GM23338 (cell line): ENCODE data around the gene BAD. TPM values are rescaled to one million over a fixed set of nuclear protein-coding genes. Genes with fewer than 3 reads are reported as not detected.

Source experiments
- ATAC-seq: fragments of 200-7000 bp; cut with Tn5 transposase; 3 replicates; pipeline ENCODE4 v1.9.1; 2020
- DNase-seq: peaks from one replicate; pipeline ENCODE4 v3.0.0-alpha.2; 2015; ENCODE audit warnings: low spot score
- H2AFZ ChIP-seq: fragments of 200-600 bp; sonication (generic); 2 replicates; pipeline ENCODE4 v1.8.0; 2016; ENCODE audit warnings: antibody characterized with exemption, mild to moderate bottlenecking, moderate library complexity
- H3F3A ChIP-seq: fragments of 200-600 bp; sonication (generic); replicated peaks from 2 replicates; pipeline ENCODE4 v1.8.0; 2017; ENCODE audit warnings: antibody characterized with exemption, mixed run types, low read depth
- H3K27ac ChIP-seq: fragments of 200-600 bp; sonication (generic); 2 replicates; pipeline ENCODE4 v1.6.1; 2016; ENCODE audit warnings: low read depth
- H3K27me3 ChIP-seq: fragments of 200-600 bp; sonication (generic); 2 replicates; pipeline ENCODE4 v1.8.0; 2016; ENCODE audit warnings: mild to moderate bottlenecking, mixed run types, moderate library complexity; ENCODE audit not compliant: insufficient read depth
- H3K36me3 ChIP-seq: fragments of 200-600 bp; sonication (generic); 2 replicates; pipeline ENCODE4 v1.8.0; 2016; ENCODE audit warnings: mild to moderate bottlenecking; ENCODE audit not compliant: insufficient read depth
- H3K4me1 ChIP-seq: fragments of 200-600 bp; sonication (generic); 2 replicates; pipeline ENCODE4 v1.8.0; 2016; ENCODE audit warnings: mild to moderate bottlenecking, moderate library complexity; ENCODE audit not compliant: insufficient read depth
- H3K4me2 ChIP-seq: fragments of 200-600 bp; sonication (generic); 2 replicates; pipeline ENCODE4 v1.7.1; 2017; ENCODE audit warnings: mixed run types
- H3K4me3 ChIP-seq: fragments of 200-600 bp; sonication (generic); 2 replicates; pipeline ENCODE4 v1.6.1; 2016; ENCODE audit warnings: mixed run types
- H3K79me2 ChIP-seq: fragments of 200-600 bp; sonication (generic); replicated peaks from 2 replicates; pipeline ENCODE4 v1.8.0; 2017; ENCODE audit warnings: mild to moderate bottlenecking; ENCODE audit not compliant: insufficient read depth
- H3K9me2 ChIP-seq: fragments of 200-600 bp; sonication (generic); 2 replicates; pipeline ENCODE4 v1.8.0; 2017; ENCODE audit not compliant: insufficient read depth
- H4K20me1 ChIP-seq: fragments of 200-600 bp; sonication (generic); replicated peaks from 2 replicates; pipeline ENCODE4 v1.8.0; 2017; ENCODE audit warnings: mild to moderate bottlenecking; ENCODE audit not compliant: insufficient read depth
- H3K27ac Mint-ChIP-seq: 2 replicates; pipeline ENCODE4 v1.8.0; 2020; ENCODE audit warnings: inconsistent platforms, mild to moderate bottlenecking, moderate library complexity, mixed read lengths
- H3K27me3 Mint-ChIP-seq: 3 replicates; pipeline ENCODE4 v1.8.0; 2022; ENCODE audit warnings: low read depth, mild to moderate bottlenecking, moderate library complexity, mixed read lengths, inconsistent platforms; ENCODE audit not compliant: insufficient read depth, poor library complexity
- H3K36me3 Mint-ChIP-seq: 3 replicates; pipeline ENCODE4 v1.8.0; 2021; ENCODE audit warnings: low read depth, mild to moderate bottlenecking, inconsistent platforms, moderate library complexity, mixed read lengths
- H3K4me1 Mint-ChIP-seq: 3 replicates; pipeline ENCODE4 v1.8.0; 2020; ENCODE audit warnings: mild to moderate bottlenecking, inconsistent platforms, mixed read lengths
- H3K4me3 Mint-ChIP-seq: 3 replicates; pipeline ENCODE4 v1.8.0; 2021; ENCODE audit warnings: moderate library complexity, mild to moderate bottlenecking, inconsistent platforms, mixed read lengths
- H3K9me3 Mint-ChIP-seq: 3 replicates; pipeline ENCODE4 v1.8.0; 2020; ENCODE audit warnings: moderate library complexity, mild to moderate bottlenecking, inconsistent platforms, mixed read lengths
- EZH2 ChIP-seq: fragments of 200-600 bp; sonication (generic); IDR thresholded peaks from one replicate; pipeline ENCODE4 v1.8.0; 2017; ENCODE audit warnings: antibody characterized with exemption, mild to moderate bottlenecking, low read depth; ENCODE audit not compliant: unreplicated experiment
- EZH2phosphoT487 ChIP-seq: fragments of 200-600 bp; sonication (generic); IDR thresholded peaks from one replicate; pipeline ENCODE4 v1.8.1; 2018; ENCODE audit warnings: antibody characterized with exemption; ENCODE audit not compliant: unreplicated experiment
- NANOG ChIP-seq: IDR thresholded peaks from 2 replicates; pipeline ENCODE4 v1.6.1; 2016; ENCODE audit warnings: antibody characterized with exemption, borderline replicate concordance
- STAT1 ChIP-seq: IDR thresholded peaks from one replicate; pipeline ENCODE4 v1.6.1; 2016; ENCODE audit warnings: antibody characterized with exemption; ENCODE audit not compliant: unreplicated experiment
- ZNF331 ChIP-seq: fragments of 250-450 bp; sonication (Bioruptor Pico); IDR thresholded peaks from 2 replicates; pipeline ENCODE4 v1.5.0; 2020; ENCODE audit warnings: low read depth, mild to moderate bottlenecking, moderate library complexity
- polyA plus RNA-seq: library from polyadenylated mRNA; unstranded; fragments of >200 nt; fragmentation: Nextera tagmentation; extraction: Ambion mirVana; gene quantifications from 2 replicates; pipeline ENCODE4 v1.2.1, GENCODE V29; 2016
- total RNA-seq: library from RNA; depleted of rRNA; stranded (reverse); fragments of >200 nt; shearing (Covaris generic); gene quantifications from 2 replicates; pipeline ENCODE4 v1.2.3, GENCODE V29; 2014
- TF ChIP-seq, protein P1 (sequence below): IDR thresholded peaks from 2 replicates; pipeline ENCODE4 v1.6.1; 2016; ENCODE audit warnings: antibody characterized with exemption
- TF ChIP-seq, protein P2 (sequence below): IDR thresholded peaks from one replicate; pipeline ENCODE4 v1.6.1; 2018; ENCODE audit warnings: antibody characterized with exemption; ENCODE audit not compliant: unreplicated experiment

The BAD gene
- total and polyA plus RNA-seq, 2 experiments from 2014 or later = 46.3 to 46.4 TPM

DNA sequence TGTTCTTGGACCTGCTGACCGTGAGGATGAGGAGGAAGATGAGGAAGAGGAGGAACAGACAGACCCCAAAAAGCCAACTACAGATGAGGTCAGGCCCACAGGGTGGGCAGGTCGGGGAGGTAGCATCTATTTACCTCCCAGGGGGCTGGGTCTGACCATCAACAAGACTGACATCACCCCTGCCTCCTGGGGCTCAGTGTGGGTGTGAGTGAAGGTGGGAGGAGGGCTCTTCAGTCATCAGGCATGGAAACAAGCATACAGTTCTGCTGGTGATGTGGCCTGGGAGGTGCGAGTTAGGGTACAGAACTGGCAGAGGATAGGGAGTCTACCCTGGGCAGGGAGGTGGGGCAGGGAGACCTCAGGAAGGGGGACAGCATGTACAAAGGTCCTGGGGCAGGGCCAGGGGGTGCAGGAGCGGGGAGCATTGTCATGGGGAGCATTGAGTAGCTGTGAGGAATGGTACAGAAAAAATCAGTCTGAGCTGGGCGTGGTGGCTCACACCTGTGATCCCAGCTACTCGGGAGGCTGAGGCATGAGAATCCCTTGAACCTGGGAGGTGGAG is 24.2 kb downstream of the BAD start:
- no peaks in the 10 kb centered on the region for H3K4me1 ChIP-seq
- H3K9me3 Mint-ChIP-seq = no peaks in the 10 kb centered on the region
- no peaks in the 10 kb centered on the region for H3K79me2 ChIP-seq
- H4K20me1 ChIP-seq = 0 out of 2 replicates have a peak, but pooled peaks cover 4% of the 10 kb centered on the region
- H3K4me3 ChIP-seq = no peak overlapping the region
- peaks cover 11% of the 10 kb centered on the region for H3K27me3 Mint-ChIP-seq
- DNase-seq (no peak), ATAC-seq (no peak)
- no peaks in the 10 kb centered on the region for H3K27me3 ChIP-seq
- no peak overlapping the region for H3K4me2 ChIP-seq
- H3K4me1 Mint-ChIP-seq = peaks cover 7% of the 10 kb centered on the region; the same call in 2 of the 3 replicates
- no peak overlapping the region for H3K27ac ChIP-seq
- H3F3A ChIP-seq = 0 out of 2 replicates have a peak, but pooled peaks cover 4% of the 10 kb centered on the region
- TF ChIP-seq EZH2 = no peak
- TF ChIP-seq, protein P1, sequence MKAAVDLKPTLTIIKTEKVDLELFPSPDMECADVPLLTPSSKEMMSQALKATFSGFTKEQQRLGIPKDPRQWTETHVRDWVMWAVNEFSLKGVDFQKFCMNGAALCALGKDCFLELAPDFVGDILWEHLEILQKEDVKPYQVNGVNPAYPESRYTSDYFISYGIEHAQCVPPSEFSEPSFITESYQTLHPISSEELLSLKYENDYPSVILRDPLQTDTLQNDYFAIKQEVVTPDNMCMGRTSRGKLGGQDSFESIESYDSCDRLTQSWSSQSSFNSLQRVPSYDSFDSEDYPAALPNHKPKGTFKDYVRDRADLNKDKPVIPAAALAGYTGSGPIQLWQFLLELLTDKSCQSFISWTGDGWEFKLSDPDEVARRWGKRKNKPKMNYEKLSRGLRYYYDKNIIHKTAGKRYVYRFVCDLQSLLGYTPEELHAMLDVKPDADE = no peak
- no peak for TF ChIP-seq STAT1
- TF ChIP-seq, protein P2, sequence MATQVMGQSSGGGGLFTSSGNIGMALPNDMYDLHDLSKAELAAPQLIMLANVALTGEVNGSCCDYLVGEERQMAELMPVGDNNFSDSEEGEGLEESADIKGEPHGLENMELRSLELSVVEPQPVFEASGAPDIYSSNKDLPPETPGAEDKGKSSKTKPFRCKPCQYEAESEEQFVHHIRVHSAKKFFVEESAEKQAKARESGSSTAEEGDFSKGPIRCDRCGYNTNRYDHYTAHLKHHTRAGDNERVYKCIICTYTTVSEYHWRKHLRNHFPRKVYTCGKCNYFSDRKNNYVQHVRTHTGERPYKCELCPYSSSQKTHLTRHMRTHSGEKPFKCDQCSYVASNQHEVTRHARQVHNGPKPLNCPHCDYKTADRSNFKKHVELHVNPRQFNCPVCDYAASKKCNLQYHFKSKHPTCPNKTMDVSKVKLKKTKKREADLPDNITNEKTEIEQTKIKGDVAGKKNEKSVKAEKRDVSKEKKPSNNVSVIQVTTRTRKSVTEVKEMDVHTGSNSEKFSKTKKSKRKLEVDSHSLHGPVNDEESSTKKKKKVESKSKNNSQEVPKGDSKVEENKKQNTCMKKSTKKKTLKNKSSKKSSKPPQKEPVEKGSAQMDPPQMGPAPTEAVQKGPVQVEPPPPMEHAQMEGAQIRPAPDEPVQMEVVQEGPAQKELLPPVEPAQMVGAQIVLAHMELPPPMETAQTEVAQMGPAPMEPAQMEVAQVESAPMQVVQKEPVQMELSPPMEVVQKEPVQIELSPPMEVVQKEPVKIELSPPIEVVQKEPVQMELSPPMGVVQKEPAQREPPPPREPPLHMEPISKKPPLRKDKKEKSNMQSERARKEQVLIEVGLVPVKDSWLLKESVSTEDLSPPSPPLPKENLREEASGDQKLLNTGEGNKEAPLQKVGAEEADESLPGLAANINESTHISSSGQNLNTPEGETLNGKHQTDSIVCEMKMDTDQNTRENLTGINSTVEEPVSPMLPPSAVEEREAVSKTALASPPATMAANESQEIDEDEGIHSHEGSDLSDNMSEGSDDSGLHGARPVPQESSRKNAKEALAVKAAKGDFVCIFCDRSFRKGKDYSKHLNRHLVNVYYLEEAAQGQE = no peak
- TF ChIP-seq NANOG = no peak
- H3K4me3 Mint-ChIP-seq = no peak overlapping the region
- H3K27ac Mint-ChIP-seq = no peak overlapping the region
- H3K36me3 Mint-ChIP-seq = peaks cover 64% of the 10 kb centered on the region
- H3K36me3 ChIP-seq = peaks cover 11% of the 10 kb centered on the region
- no peaks in the 10 kb centered on the region for H3K9me2 ChIP-seq
- H2AFZ ChIP-seq = no peak overlapping the region

DNA sequence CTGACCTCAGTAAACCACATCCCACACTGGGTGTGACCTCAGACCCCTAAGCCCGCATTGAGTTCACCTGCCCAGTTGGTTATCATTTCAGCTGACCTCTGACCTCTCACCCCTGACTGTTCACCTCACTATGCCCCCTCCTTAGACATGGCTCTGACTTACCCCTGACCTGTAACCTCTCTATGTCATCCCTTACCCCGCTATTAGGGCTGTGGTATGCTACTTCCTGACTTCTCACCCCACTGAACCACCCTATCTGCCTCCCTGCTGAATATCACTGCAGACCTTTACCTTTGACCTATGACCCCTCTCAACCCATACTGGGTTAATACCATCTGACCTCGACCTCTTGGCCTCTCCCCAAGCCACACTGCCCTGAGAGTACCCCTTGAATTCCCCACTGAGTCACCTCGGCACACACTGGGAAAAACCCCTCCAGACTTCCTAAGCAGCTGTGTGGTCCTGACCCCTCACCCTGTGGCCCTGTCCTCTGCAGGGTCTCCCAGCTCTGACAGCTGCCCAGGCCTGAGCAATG is 24.9 kb downstream of the BAD start:
- Histone ChIP-seq H3K79me2 (no peaks in the 10 kb centered on the region), H3K9me2 (no peaks in the 10 kb centered on the region), H3K27me3 (no peaks in the 10 kb centered on the region), H3F3A (0 out of 2 replicates have a peak, but pooled peaks cover 4% of the 10 kb centered on the region), H3K36me3 (peaks cover 11% of the 10 kb centered on the region), H4K20me1 (0 out of 2 replicates have a peak, but pooled peaks cover 4% of the 10 kb centered on the region), H2AFZ (no peak overlapping the region), H3K4me1 (no peaks in the 10 kb centered on the region), H3K27ac (no peak overlapping the region), H3K4me3 (no peak overlapping the region), H3K4me2 (no peak overlapping the region)
- Mint-ChIP-seq H3K27ac (no peak overlapping the region), H3K36me3 (peaks cover 69% of the 10 kb centered on the region), H3K27me3 (peaks cover 11% of the 10 kb centered on the region), H3K4me1 (peaks cover 7% of the 10 kb centered on the region; the same call in 2 of the 3 replicates), H3K4me3 (no peak overlapping the region), H3K9me3 (no peaks in the 10 kb centered on the region)
- TF ChIP-seq, protein P1 = no peak
- TF ChIP-seq, protein P2 = no peak
- TF ChIP-seq EZH2phosphoT487 = no peak
- no peak for TF ChIP-seq EZH2
- no peak for TF ChIP-seq ZNF331 (CRISPR knock-in tag)
- no peak for TF ChIP-seq NANOG
- no peak for TF ChIP-seq STAT1
- ATAC-seq = no peak
- no peak for DNase-seq
